ENCODE measurements around the gene ARHGEF26. TPM values are rescaled to one million over a fixed set of nuclear protein-coding genes. Genes with fewer than 3 reads are reported as not detected.

Gene ARHGEF26
- total RNA-seq, 1 experiment from 2014 or later, result 13.7 TPM

DNA sequence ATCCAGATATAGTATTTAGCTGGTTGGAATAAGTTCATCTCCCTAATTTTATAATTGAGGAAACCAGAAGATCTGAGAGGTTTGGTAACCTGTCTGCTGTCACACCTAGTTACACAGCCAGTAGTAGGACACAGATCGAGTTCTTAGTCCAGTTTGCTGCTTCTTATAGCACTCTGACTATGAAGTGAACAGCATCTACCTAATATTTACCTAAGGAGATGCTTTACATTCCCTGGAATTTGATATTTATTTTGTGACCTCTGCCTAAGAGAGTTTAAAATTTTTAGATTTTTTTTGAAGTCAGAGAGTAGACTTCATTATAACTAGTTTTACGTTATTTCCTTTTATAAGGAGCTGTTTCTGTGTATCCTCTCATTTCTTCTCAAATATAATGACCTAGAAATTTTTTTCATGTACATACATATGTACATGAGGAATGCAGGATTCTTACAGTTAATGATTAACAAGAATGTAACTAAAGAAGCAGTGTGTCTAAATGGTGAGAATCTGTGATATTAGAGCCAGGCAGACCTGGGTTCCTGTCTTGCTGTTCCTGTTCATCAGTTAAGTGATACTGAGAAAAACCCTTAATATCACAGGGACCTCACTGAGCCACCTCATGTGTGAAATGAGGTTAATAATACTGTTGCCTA lies 4.3 kb downstream of the ARHGEF26 start:
- WGBS (ENCODE audit: extremely low coverage, insufficient read length, low lambda C conversion rate), result no CpG with 5 or more reads among the region's 2 CpGs
- H2BK12ac ChIP-seq (ENCODE audit: insufficient read length, low read depth, low read length), result no peak overlapping the region
- no peaks in the 10 kb centered on the region for H3K79me1 ChIP-seq (ENCODE audit: insufficient read depth, low read depth, low read length, poor library complexity, severe bottlenecking)
- H3K9me3 ChIP-seq (ENCODE audit: control insufficient read depth, low read depth, low read length), result no peaks in the 10 kb centered on the region
- H3K4ac ChIP-seq (ENCODE audit: low read depth, low read length), result no peak overlapping the region
- no peak overlapping the region for H4K5ac ChIP-seq (ENCODE audit: insufficient read length, low read depth, low read length)
- H3T11ph ChIP-seq (ENCODE audit: low read length), result no peak overlapping the region
- no peak overlapping the region for H2AK5ac ChIP-seq (ENCODE audit: insufficient read length, low read length)
- no peak overlapping the region for H3K14ac ChIP-seq (ENCODE audit: insufficient read depth, low read length)
- peaks cover 6% of the 10 kb centered on the region; the same call in 1 of the 2 replicates for H3K27me3 ChIP-seq (ENCODE audit: insufficient read depth, low read length)
- H3K27ac ChIP-seq (ENCODE audit: insufficient read length, low read depth, low read length), result no peak overlapping the region
- H2BK15ac ChIP-seq (ENCODE audit: low read depth, low read length), result no peak overlapping the region
- H2BK20ac ChIP-seq (ENCODE audit: low read depth, low read length, poor library complexity, severe bottlenecking), result no peak overlapping the region
- no peaks in the 10 kb centered on the region for H4K20me1 ChIP-seq (ENCODE audit: control insufficient read depth, insufficient read depth, insufficient read length)
- H3K4me1 Mint-ChIP-seq, result peaks cover 28 to 29% of the 10 kb centered on the region in 2 experiments
- TF ChIP-seq, protein P1, sequence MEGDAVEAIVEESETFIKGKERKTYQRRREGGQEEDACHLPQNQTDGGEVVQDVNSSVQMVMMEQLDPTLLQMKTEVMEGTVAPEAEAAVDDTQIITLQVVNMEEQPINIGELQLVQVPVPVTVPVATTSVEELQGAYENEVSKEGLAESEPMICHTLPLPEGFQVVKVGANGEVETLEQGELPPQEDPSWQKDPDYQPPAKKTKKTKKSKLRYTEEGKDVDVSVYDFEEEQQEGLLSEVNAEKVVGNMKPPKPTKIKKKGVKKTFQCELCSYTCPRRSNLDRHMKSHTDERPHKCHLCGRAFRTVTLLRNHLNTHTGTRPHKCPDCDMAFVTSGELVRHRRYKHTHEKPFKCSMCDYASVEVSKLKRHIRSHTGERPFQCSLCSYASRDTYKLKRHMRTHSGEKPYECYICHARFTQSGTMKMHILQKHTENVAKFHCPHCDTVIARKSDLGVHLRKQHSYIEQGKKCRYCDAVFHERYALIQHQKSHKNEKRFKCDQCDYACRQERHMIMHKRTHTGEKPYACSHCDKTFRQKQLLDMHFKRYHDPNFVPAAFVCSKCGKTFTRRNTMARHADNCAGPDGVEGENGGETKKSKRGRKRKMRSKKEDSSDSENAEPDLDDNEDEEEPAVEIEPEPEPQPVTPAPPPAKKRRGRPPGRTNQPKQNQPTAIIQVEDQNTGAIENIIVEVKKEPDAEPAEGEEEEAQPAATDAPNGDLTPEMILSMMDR (conservative IDR thresholded peaks at IDR 0.05), result no peak
- no peak overlapping the region for H2BK5ac ChIP-seq (ENCODE audit: insufficient read length, low read length)
- H3K79me2 ChIP-seq (ENCODE audit: insufficient read depth, low read length), result no peaks in the 10 kb centered on the region; the same call in 1 of the 2 replicates
- H3K27me3 Mint-ChIP-seq (ENCODE audit: low read depth), result peaks cover 27% of the 10 kb centered on the region
- no peak for DNase-seq
- H3K4me3 Mint-ChIP-seq, result no peak overlapping the region
- H3K9me3 Mint-ChIP-seq, result no peaks in the 10 kb centered on the region
- no peak overlapping the region for H4K91ac ChIP-seq (ENCODE audit: insufficient read length, low read depth, low read length)
- H3K4me1 ChIP-seq (ENCODE audit: insufficient read depth, low read length), result peaks cover under 1% of the 10 kb centered on the region; the same call in 1 of the 2 replicates
- H3K23me2 ChIP-seq (ENCODE audit: insufficient read length, low read depth, low read length, poor library complexity, severe bottlenecking), result peaks cover 22% of the 10 kb centered on the region
- H3K9ac ChIP-seq (ENCODE audit: extremely low read depth, insufficient read length, low read length), result no peak overlapping the region
- no peak overlapping the region for H3K18ac ChIP-seq (ENCODE audit: insufficient read length, low read depth, low read length)
- no peak overlapping the region for H3K27ac Mint-ChIP-seq
- no peak overlapping the region for H2AFZ ChIP-seq (ENCODE audit: low read length)
- H3K56ac ChIP-seq (ENCODE audit: insufficient read length, low read depth, low read length), result no peak overlapping the region
- no peak overlapping the region for H3K4me2 ChIP-seq (ENCODE audit: insufficient read depth, insufficient read length, low read length)
- H2BK120ac ChIP-seq (ENCODE audit: low read depth, low read length, poor library complexity, severe bottlenecking), result no peak overlapping the region
- H4K8ac ChIP-seq (replicated peaks; ENCODE audit: insufficient read length, low read depth, low read length), result no peak overlapping the region
- H3K23ac ChIP-seq (ENCODE audit: insufficient read length, low read depth, low read length), result no peak overlapping the region
- peaks cover 11 to 26% (median 21%) of the 10 kb centered on the region in 3 experiments for H3K36me3 Mint-ChIP-seq (ENCODE audit: insufficient read depth in 1 of 3, low read depth in 3 of 3)

Data from H9 (cell line).